B cell (primary cell): Measurements from ENCODE around the gene TIAM1. TPM values are rescaled to one million over a fixed set of nuclear protein-coding genes. Genes with fewer than 3 reads are reported as not detected.

Source experiments
- ATAC-seq: fragments of 200-7000 bp; cut with Tn5 transposase; one replicate; pipeline ENCODE4 v1.10.0; 2021; ENCODE audit warnings: low read depth, mild to moderate bottlenecking, moderate number of reproducible peaks, moderate library complexity
- CTCF ChIA-PET: fragments of 350-600 bp; sonication (Branson Sonifier 250); formaldehyde crosslinking; loops from one replicate; lab custom pipeline; 2021; ENCODE audit warnings: antibody characterized with exemption, inconsistent platforms; lab: Charles Lee
- POLR2A ChIA-PET: fragments of 350-600 bp; sonication (Branson Sonifier 250); formaldehyde crosslinking; loops from one replicate; lab custom pipeline; 2021; ENCODE audit warnings: antibody characterized with exemption; lab: Charles Lee
- DNase-seq: peaks from one replicate; pipeline ENCODE4 v3.0.0; 2013
- H2AFZ ChIP-seq: 2 replicates; pipeline ENCODE4 v1.6.1; 2012; ENCODE audit warnings: mild to moderate bottlenecking, low read depth, low read length; ENCODE audit not compliant: insufficient read depth, poor library complexity, severe bottlenecking
- H3K27ac ChIP-seq, 2 donors: 1 replicate in 1 of 2; 2 replicates in 1 of 2; pipeline ENCODE4 v1.5.1; 2012 to 2013; ENCODE audit warnings: low read length in 2 of 2, mild to moderate bottlenecking in 2 of 2, moderate library complexity in 1 of 2
- H3K27me3 ChIP-seq, 4 experiments: fragments of 200-600 bp in 1 of 4; sonication (generic) in 1 of 4; replicated peaks in 1 of 4; 1 replicate in 2 of 4; 2 replicates in 2 of 4; pipeline versions ENCODE4 v1.6.1 to v1.7.0; 2013 to 2016; ENCODE audit warnings: low read length in 3 of 4, mild to moderate bottlenecking in 2 of 4, mixed read lengths in 1 of 4, moderate library complexity in 1 of 4; ENCODE audit not compliant: insufficient read depth in 4 of 4, control insufficient read depth in 3 of 4; ENCODE audit errors: control extremely low read depth in 1 of 4
- H3K36me3 ChIP-seq, 2 experiments: replicated peaks in 1 of 2; 1 replicate in 1 of 2; 2 replicates in 1 of 2; pipeline versions ENCODE4 v1.6.1 to v1.7.1; 2013; ENCODE audit warnings: low read length in 1 of 2; ENCODE audit not compliant: insufficient read depth in 2 of 2, control insufficient read depth in 1 of 2; ENCODE audit errors: control extremely low read depth in 1 of 2, extremely low read depth in 1 of 2
- H3K4me1 ChIP-seq, 2 donors: fragments of 200-600 bp in 1 of 2; sonication (generic) in 1 of 2; 1 replicate in 1 of 2; 2 replicates in 1 of 2; pipeline versions ENCODE4 v1.5.1 to v1.6.1; 2013 to 2017; ENCODE audit warnings: low read length in 2 of 2; ENCODE audit not compliant: control insufficient read depth in 2 of 2, insufficient read depth in 2 of 2
- H3K4me2 ChIP-seq: replicated peaks from 2 replicates; pipeline ENCODE3; 2012; ENCODE audit warnings: mild to moderate bottlenecking, low read depth, low read length; ENCODE audit not compliant: poor library complexity, severe bottlenecking
- H3K4me3 ChIP-seq, 5 experiments: fragments of 200-600 bp in 1 of 5; sonication (generic) in 1 of 5; 1 replicate in 3 of 5; 2 replicates in 2 of 5; pipeline versions ENCODE4 v1.5.1 to v1.7.0; 2011 to 2016; ENCODE audit warnings: low read length in 4 of 5, mild to moderate bottlenecking in 4 of 5, low read depth in 2 of 5, control low read depth in 1 of 5, moderate library complexity in 1 of 5; ENCODE audit not compliant: insufficient read depth in 1 of 5; ENCODE audit errors: control extremely low read depth in 1 of 5, extremely low read depth in 1 of 5
- H3K79me2 ChIP-seq: fragments of 200-600 bp; sonication (generic); one replicate; pipeline ENCODE4 v1.6.0; 2016; ENCODE audit warnings: low read length; ENCODE audit not compliant: control insufficient read depth, insufficient read depth
- H3K9ac ChIP-seq: fragments of 200-600 bp; sonication (generic); 2 replicates; pipeline ENCODE4 v1.6.1; 2017; ENCODE audit warnings: mild to moderate bottlenecking, low read length, moderate library complexity
- H3K9me3 ChIP-seq, 3 donors: one replicate each; pipeline versions ENCODE4 v1.6.1 to v1.7.1; 2013; ENCODE audit warnings: low read length in 2 of 3; ENCODE audit not compliant: control insufficient read depth in 2 of 3, insufficient read depth in 1 of 3; ENCODE audit errors: control extremely low read depth in 1 of 3
- H4K20me1 ChIP-seq: 2 replicates; pipeline ENCODE4 v1.6.0; 2012; ENCODE audit warnings: mild to moderate bottlenecking, low read length; ENCODE audit not compliant: insufficient read depth, control insufficient read depth, poor library complexity, severe bottlenecking
- H3K27ac Mint-ChIP-seq: one replicate; pipeline ENCODE4 v1.8.0; 2021; ENCODE audit warnings: mixed read lengths
- H3K27me3 Mint-ChIP-seq: one replicate; pipeline ENCODE4 v1.8.0; 2021; ENCODE audit warnings: mixed read lengths
- H3K4me1 Mint-ChIP-seq: one replicate; pipeline ENCODE4 v1.8.0; 2021; ENCODE audit warnings: mixed read lengths
- H3K4me3 Mint-ChIP-seq: one replicate; pipeline ENCODE4 v1.8.0; 2021; ENCODE audit warnings: mixed read lengths
- H3K9me3 Mint-ChIP-seq: one replicate; pipeline ENCODE4 v1.8.0; 2022; ENCODE audit warnings: mixed read lengths; ENCODE audit not compliant: insufficient read depth
- EZH2 ChIP-seq: IDR thresholded peaks from 2 replicates; pipeline ENCODE4 v1.6.1; 2012; ENCODE audit warnings: borderline replicate concordance, low read depth, mild to moderate bottlenecking, moderate library complexity, low read length; ENCODE audit not compliant: insufficient read depth, poor library complexity, severe bottlenecking
- WGBS: methylation state at CpG from one replicate; pipeline ENCODE4 v1.1.5; 2013; ENCODE audit warnings: missing lambda C conversion rate; ENCODE audit not compliant: insufficient coverage; 5-methylcytosine and 5-hydroxymethylcytosine counted together
- intact Hi-C: fragments of 100-400 bp; cut with micrococcal nuclease; formaldehyde crosslinking; loops from one replicate; pipeline ENCODE4 v1.10.0; 2022
- polyA plus RNA-seq: library from polyadenylated mRNA; depleted of rRNA; stranded (reverse); fragments of >200 nt; gene quantifications from 2 replicates; pipeline ENCODE4 v1.2.3, GENCODE V29; 2012
- total RNA-seq, 2 donors: library from RNA; stranded (reverse); fragments of 120-200 nt in 1 of 2; gene quantifications; 1 replicate in 1 of 2; 2 replicates in 1 of 2; pipeline versions ENCODE4 v1.2.3 to v1.2.4, GENCODE V29; 2013 to 2022
- TF ChIP-seq, protein P1 (sequence below): fragments of 200-600 bp; IDR thresholded peaks from one replicate; pipeline ENCODE4 v1.8.0; 2022; ENCODE audit warnings: antibody characterized with exemption, mild to moderate bottlenecking

The TIAM1 gene
- total and polyA plus RNA-seq, 2 donors (not counting 1 experiment from before 2014, with no cell fraction given) = 0.51 to 1.0 TPM

DNA sequence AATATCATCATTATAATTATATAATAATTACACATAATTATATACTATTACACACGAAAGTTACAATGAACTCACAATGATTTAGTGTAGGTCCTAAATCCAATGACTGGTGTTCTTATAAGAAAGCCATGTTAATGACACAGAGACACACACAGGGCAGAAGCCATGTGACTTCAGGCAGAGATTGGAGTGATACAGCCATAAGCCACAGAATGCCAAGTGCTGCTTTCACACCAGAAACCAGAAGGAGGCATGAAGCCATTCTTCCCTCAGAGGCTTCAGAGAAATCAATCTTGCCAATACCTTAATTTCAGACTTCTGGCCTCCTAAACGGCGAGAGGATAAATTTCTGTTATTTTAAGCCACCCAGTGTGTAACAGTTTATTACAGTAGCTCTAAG is 158.4 kb downstream of the TIAM1 start:
- DNase-seq (no peak), ATAC-seq (no peak)
- H4K20me1 ChIP-seq = no peaks in the 10 kb centered on the region
- no peaks in the 10 kb centered on the region for H3K4me1 ChIP-seq
- Mint-ChIP-seq H3K4me3 (no peak overlapping the region), H3K4me1 (no peaks in the 10 kb centered on the region), H3K27me3 (no peaks in the 10 kb centered on the region), H3K27ac (no peak overlapping the region), H3K9me3 (no peaks in the 10 kb centered on the region)
- no peak overlapping the region for H2AFZ ChIP-seq
- H3K79me2 ChIP-seq = no peaks in the 10 kb centered on the region
- WGBS = no CpG with 5 or more reads among the region's 3 CpGs
- H3K4me3 ChIP-seq = no peak overlapping the region
- H3K9me3 ChIP-seq = no peaks in the 10 kb centered on the region
- TF ChIP-seq, protein P1, sequence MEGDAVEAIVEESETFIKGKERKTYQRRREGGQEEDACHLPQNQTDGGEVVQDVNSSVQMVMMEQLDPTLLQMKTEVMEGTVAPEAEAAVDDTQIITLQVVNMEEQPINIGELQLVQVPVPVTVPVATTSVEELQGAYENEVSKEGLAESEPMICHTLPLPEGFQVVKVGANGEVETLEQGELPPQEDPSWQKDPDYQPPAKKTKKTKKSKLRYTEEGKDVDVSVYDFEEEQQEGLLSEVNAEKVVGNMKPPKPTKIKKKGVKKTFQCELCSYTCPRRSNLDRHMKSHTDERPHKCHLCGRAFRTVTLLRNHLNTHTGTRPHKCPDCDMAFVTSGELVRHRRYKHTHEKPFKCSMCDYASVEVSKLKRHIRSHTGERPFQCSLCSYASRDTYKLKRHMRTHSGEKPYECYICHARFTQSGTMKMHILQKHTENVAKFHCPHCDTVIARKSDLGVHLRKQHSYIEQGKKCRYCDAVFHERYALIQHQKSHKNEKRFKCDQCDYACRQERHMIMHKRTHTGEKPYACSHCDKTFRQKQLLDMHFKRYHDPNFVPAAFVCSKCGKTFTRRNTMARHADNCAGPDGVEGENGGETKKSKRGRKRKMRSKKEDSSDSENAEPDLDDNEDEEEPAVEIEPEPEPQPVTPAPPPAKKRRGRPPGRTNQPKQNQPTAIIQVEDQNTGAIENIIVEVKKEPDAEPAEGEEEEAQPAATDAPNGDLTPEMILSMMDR = no peak
- TF ChIP-seq EZH2 = no peak
- H3K27me3 ChIP-seq = no peaks in the 10 kb centered on the region
- no peak overlapping the region for H3K4me2 ChIP-seq
- intact Hi-C loops = no loop called here
- H3K27ac ChIP-seq = no peak overlapping the region
- POLR2A ChIA-PET = no interaction called here
- H3K36me3 ChIP-seq = no peaks in the 10 kb centered on the region
- H3K9ac ChIP-seq = no peak overlapping the region
- CTCF ChIA-PET = no interaction called here

DNA sequence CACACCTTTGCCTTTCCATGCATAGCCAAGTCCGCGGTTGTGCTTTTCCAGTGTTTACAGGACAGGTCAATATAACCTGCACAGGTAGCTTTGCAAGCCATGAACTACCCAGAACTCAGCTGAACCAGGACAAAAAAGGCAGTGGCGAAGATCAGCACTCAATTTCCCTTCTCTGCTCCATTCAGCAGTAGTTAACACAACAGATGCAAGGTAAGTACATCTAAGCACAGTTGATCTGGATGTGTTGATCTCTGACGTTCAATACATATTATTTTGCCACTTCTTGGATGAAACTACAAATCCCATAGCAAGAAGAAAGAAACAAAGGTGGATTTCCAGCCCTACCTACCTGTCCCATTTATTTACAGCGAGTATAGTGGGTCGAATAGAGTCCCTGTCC is 159.2 kb downstream of the TIAM1 start:
- Histone ChIP-seq H2AFZ (no peak overlapping the region), H3K4me1 (no peaks in the 10 kb centered on the region), H3K27ac (no peak overlapping the region), H3K4me3 (no peak overlapping the region), H3K9me3 (no peaks in the 10 kb centered on the region), H4K20me1 (no peaks in the 10 kb centered on the region), H3K9ac (no peak overlapping the region), H3K79me2 (no peaks in the 10 kb centered on the region), H3K27me3 (no peaks in the 10 kb centered on the region), H3K4me2 (no peak overlapping the region), H3K36me3 (no peaks in the 10 kb centered on the region)
- Mint-ChIP-seq H3K27ac (no peak overlapping the region), H3K27me3 (no peaks in the 10 kb centered on the region), H3K4me1 (no peaks in the 10 kb centered on the region), H3K9me3 (no peaks in the 10 kb centered on the region), H3K4me3 (no peak overlapping the region)
- ChIA-PET POLR2A (no interaction called here), CTCF (no interaction called here)
- DNase-seq (no peak), ATAC-seq (no peak)
- intact Hi-C loops = no loop called here
- TF ChIP-seq, protein P1 = no peak
- no peak for TF ChIP-seq EZH2
- WGBS = 88% methylated on average over 3 of the region's 6 CpGs
